HG03095 (cell line): Measurements from ENCODE around the gene SLC16A12.

ENCODE experiments used
- ATAC-seq: cut with Tn5 transposase; IDR thresholded peaks from one replicate; pipeline ENCODE4 v1.9.1; 2021; ENCODE audit warnings: moderate library complexity; ENCODE audit not compliant: unreplicated experiment

SLC16A12 gene

GRCh38 chr10:89515031-89515841 is 20.2 kb downstream of the SLC16A12 start:
- ATAC-seq: no peak

GRCh38 chr10:89513206-89513605 is 22.2 kb downstream of the SLC16A12 start:
- ATAC-seq: no peak

GRCh38 chr10:89505640-89506275 is 29.6 kb downstream of the SLC16A12 start:
- no peak for ATAC-seq

- ATAC-seq: no peak
Measured at GRCh38 chr10:89504691-89505090, 30.7 kb downstream of the SLC16A12 start.

GRCh38 chr10:89503652-89504370 is 31.6 kb downstream of the SLC16A12 start:
- ATAC-seq: no peak

GRCh38 chr10:89503151-89503550 is 32.2 kb downstream of the SLC16A12 start:
- ATAC-seq: no peak

- ATAC-seq: no peak
Measured at GRCh38 chr10:89502549-89502948, 32.8 kb downstream of the SLC16A12 start.

- no peak for ATAC-seq
Measured at GRCh38 chr10:89494575-89494974, 40.8 kb downstream of the SLC16A12 start.

GRCh38 chr10:89494068-89494467 is 41.3 kb downstream of the SLC16A12 start:
- no peak for ATAC-seq

GRCh38 chr10:89491932-89492331 is 43.5 kb downstream of the SLC16A12 start:
- ATAC-seq: no peak

- no peak for ATAC-seq
Measured at GRCh38 chr10:89490596-89491335, 44.6 kb downstream of the SLC16A12 start.

GRCh38 chr10:89482256-89482655 is 53.1 kb downstream of the SLC16A12 start:
- no peak for ATAC-seq

- no peak for ATAC-seq
Measured at GRCh38 chr10:89481662-89482061, 53.7 kb downstream of the SLC16A12 start.

- no peak for ATAC-seq
Measured at GRCh38 chr10:89479771-89480446, 55.5 kb downstream of the SLC16A12 start.

- ATAC-seq: no peak
Measured at GRCh38 chr10:89478739-89479654, 56.4 kb downstream of the SLC16A12 start.

GRCh38 chr10:89478085-89478738 is 57.2 kb downstream of the SLC16A12 start:
- ATAC-seq: no peak

- no peak for ATAC-seq
Measured at GRCh38 chr10:89476150-89476549, 59.2 kb downstream of the SLC16A12 start.

GRCh38 chr10:89475591-89475998 is 59.8 kb downstream of the SLC16A12 start:
- ATAC-seq: no peak

- no peak for ATAC-seq
Measured at GRCh38 chr10:89475125-89475524, 60.3 kb downstream of the SLC16A12 start.
